ENCODE data around the gene CACNA1I. TPM values are rescaled to one million over a fixed set of nuclear protein-coding genes. Genes with fewer than 3 reads are reported as not detected.

CACNA1I gene
- total and polyA plus RNA-seq, 2 donors (not counting 1 experiment from before 2014, with no cell fraction given) = 0.07 to 0.25 TPM

DNA sequence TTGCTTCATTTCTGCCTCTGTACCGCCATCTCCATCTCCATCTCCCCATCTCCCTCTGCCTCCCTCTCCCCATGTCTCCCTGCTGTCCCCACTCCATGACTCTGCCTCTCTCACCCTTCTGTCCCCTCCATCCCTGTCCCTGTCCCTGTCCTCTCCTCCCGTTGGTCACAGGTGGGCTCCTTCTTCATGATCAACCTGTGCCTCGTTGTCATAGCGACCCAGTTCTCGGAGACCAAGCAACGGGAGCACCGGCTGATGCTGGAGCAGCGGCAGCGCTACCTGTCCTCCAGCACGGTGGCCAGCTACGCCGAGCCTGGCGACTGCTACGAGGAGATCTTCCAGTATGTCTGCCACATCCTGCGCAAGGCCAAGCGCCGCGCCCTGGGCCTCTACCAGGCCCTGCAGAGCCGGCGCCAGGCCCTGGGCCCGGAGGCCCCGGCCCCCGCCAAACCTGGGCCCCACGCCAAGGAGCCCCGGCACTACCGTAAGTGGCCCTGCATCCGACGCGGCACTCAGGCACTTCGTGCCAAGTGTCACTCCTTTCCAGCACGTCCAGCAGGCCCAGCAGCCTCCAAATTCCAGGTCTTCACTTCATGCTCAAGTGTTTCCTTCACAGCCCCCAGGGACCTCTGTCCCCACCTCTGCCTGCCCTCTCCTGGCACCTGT, 76.0 kb downstream of the CACNA1I start:
- Histone ChIP-seq H3K4me1 (ENCODE audit: control insufficient read depth in 2 of 2, insufficient read depth in 2 of 2, low read length in 2 of 2) (no peaks in the 10 kb centered on the region), H3K27me3 (replicated peaks in 1 of 4; ENCODE audit: control extremely low read depth in 1 of 4, control insufficient read depth in 3 of 4, insufficient read depth in 4 of 4, low read length in 3 of 4) (peaks cover 0 to 5% (median 0%) of the 10 kb centered on the region in 4 experiments), H3K36me3 (replicated peaks in 1 of 2; ENCODE audit: control extremely low read depth in 1 of 2, control insufficient read depth in 1 of 2, extremely low read depth in 1 of 2, insufficient read depth in 2 of 2, low read length in 1 of 2) (no peaks in the 10 kb centered on the region), H3K9me3 (ENCODE audit: control extremely low read depth in 1 of 3, control insufficient read depth in 2 of 3, insufficient read depth in 1 of 3, low read length in 2 of 3) (peaks cover 0 to 5% (median 0%) of the 10 kb centered on the region in 3 donors), H2AFZ (ENCODE audit: insufficient read depth, low read depth, low read length, poor library complexity, severe bottlenecking) (no peak overlapping the region), H3K9ac (ENCODE audit: low read length) (no peak overlapping the region), H4K20me1 (ENCODE audit: control insufficient read depth, insufficient read depth, low read length, poor library complexity, severe bottlenecking) (no peaks in the 10 kb centered on the region), H3K4me2 (replicated peaks; ENCODE audit: low read depth, low read length, poor library complexity, severe bottlenecking) (no peak overlapping the region), H3K27ac (ENCODE audit: low read length in 2 of 2) (no peak overlapping the region), H3K79me2 (ENCODE audit: control insufficient read depth, insufficient read depth, low read length) (no peaks in the 10 kb centered on the region), H3K4me3 (ENCODE audit: control extremely low read depth in 1 of 5, extremely low read depth in 1 of 5, insufficient read depth in 1 of 5, low read depth in 2 of 5, low read length in 4 of 5) (no peak overlapping the region)
- intact Hi-C loops (cut with micrococcal nuclease) = no loop called here
- TF ChIP-seq, protein P1, sequence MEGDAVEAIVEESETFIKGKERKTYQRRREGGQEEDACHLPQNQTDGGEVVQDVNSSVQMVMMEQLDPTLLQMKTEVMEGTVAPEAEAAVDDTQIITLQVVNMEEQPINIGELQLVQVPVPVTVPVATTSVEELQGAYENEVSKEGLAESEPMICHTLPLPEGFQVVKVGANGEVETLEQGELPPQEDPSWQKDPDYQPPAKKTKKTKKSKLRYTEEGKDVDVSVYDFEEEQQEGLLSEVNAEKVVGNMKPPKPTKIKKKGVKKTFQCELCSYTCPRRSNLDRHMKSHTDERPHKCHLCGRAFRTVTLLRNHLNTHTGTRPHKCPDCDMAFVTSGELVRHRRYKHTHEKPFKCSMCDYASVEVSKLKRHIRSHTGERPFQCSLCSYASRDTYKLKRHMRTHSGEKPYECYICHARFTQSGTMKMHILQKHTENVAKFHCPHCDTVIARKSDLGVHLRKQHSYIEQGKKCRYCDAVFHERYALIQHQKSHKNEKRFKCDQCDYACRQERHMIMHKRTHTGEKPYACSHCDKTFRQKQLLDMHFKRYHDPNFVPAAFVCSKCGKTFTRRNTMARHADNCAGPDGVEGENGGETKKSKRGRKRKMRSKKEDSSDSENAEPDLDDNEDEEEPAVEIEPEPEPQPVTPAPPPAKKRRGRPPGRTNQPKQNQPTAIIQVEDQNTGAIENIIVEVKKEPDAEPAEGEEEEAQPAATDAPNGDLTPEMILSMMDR (IDR thresholded peaks at IDR 0.05) = no peak
- no peak for TF ChIP-seq EZH2 (IDR thresholded peaks at IDR 0.05; ENCODE audit: borderline replicate concordance, insufficient read depth, low read depth, low read length, poor library complexity, severe bottlenecking)
- DNase-seq (no peak), ATAC-seq (ENCODE audit: low read depth) (no peak)
- no peaks in the 10 kb centered on the region for H3K9me3 Mint-ChIP-seq (ENCODE audit: insufficient read depth)
- H3K27me3 Mint-ChIP-seq = peaks cover 6% of the 10 kb centered on the region
- ChIA-PET POLR2A (interaction anchor here (0.5 kb wide), 1 partner anchor 306 kb away, joined by 7 read pairs; no protein-coding TSS in a partner anchor), CTCF (no interaction called here)
- no peak overlapping the region for H3K4me3 Mint-ChIP-seq
- 90% methylated on average over 31 of the region's 31 CpGs for whole genome bisulfite sequencing (ENCODE audit: insufficient coverage)
- no peak overlapping the region for H3K27ac Mint-ChIP-seq
- H3K4me1 Mint-ChIP-seq = no peaks in the 10 kb centered on the region

DNA sequence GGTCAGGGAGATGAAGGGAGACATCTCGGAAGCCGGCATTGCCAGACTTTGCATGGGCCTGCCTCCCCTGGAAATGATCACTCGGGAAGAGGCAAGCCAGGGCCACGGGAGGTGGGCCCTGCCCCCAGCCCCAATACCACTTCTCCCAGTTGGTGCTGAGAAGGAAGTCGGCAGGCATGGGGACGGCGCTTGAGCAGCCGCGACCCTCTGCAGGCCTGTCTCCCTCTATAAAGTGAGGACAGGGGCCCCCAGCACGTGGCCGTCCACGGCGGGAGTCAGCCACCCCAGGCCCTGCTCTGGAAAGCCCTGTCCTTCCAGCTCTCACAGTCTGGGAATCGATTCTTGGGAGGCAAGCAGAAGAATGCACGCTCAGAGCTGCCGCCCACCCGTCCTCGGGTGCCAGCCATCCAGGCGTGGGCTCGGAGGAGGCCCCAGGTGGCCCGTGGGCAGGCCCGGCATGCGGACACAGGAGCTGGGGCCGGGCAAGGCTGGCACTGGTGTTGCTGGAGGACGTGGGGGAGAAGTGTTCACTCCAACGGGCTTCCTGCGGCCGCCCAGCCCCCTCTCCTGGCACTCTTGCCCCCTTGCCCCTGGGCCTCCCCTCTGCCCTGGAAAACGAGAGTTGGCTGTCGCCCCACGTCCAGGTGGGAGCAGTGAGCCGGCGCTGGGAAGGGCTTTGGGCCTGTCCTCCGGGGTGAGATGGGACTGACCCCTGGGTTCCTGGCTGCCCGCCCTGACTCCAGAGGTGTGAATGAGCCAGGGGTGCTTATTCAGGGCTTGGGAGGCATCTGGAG, 77.5 kb downstream of the CACNA1I start:
- Histone ChIP-seq H3K4me3 (ENCODE audit: control extremely low read depth in 1 of 5, extremely low read depth in 1 of 5, insufficient read depth in 1 of 5, low read depth in 2 of 5, low read length in 4 of 5) (no peak overlapping the region), H2AFZ (ENCODE audit: insufficient read depth, low read depth, low read length, poor library complexity, severe bottlenecking) (no peak overlapping the region), H3K27ac (ENCODE audit: low read length in 2 of 2) (no peak overlapping the region), H3K36me3 (replicated peaks in 1 of 2; ENCODE audit: control extremely low read depth in 1 of 2, control insufficient read depth in 1 of 2, extremely low read depth in 1 of 2, insufficient read depth in 2 of 2, low read length in 1 of 2) (no peaks in the 10 kb centered on the region), H3K79me2 (ENCODE audit: control insufficient read depth, insufficient read depth, low read length) (no peaks in the 10 kb centered on the region), H3K4me2 (replicated peaks; ENCODE audit: low read depth, low read length, poor library complexity, severe bottlenecking) (no peak overlapping the region), H3K27me3 (replicated peaks in 1 of 4; ENCODE audit: control extremely low read depth in 1 of 4, control insufficient read depth in 3 of 4, insufficient read depth in 4 of 4, low read length in 3 of 4) (peaks cover 0 to 3% (median 0%) of the 10 kb centered on the region in 4 experiments), H3K4me1 (ENCODE audit: control insufficient read depth in 2 of 2, insufficient read depth in 2 of 2, low read length in 2 of 2) (no peaks in the 10 kb centered on the region), H3K9me3 (ENCODE audit: control extremely low read depth in 1 of 3, control insufficient read depth in 2 of 3, insufficient read depth in 1 of 3, low read length in 2 of 3) (peaks cover 0 to 8% (median 0%) of the 10 kb centered on the region in 3 donors), H4K20me1 (ENCODE audit: control insufficient read depth, insufficient read depth, low read length, poor library complexity, severe bottlenecking) (no peaks in the 10 kb centered on the region), H3K9ac (ENCODE audit: low read length) (no peak overlapping the region)
- intact Hi-C loops (cut with micrococcal nuclease) = no loop called here
- CTCF ChIA-PET = no interaction called here
- Mint-ChIP-seq H3K4me3 (no peak overlapping the region), H3K4me1 (no peaks in the 10 kb centered on the region), H3K27ac (no peak overlapping the region), H3K27me3 (no peaks in the 10 kb centered on the region), H3K9me3 (ENCODE audit: insufficient read depth) (no peaks in the 10 kb centered on the region)
- POLR2A ChIA-PET = no interaction called here
- no peak for DNase-seq
- 85% methylated on average over 32 of the region's 35 CpGs for WGBS (ENCODE audit: insufficient coverage)
- no peak for ATAC-seq (ENCODE audit: low read depth)
- TF ChIP-seq, protein P1 (IDR thresholded peaks at IDR 0.05) = no peak
- no peak for TF ChIP-seq EZH2 (IDR thresholded peaks at IDR 0.05; ENCODE audit: borderline replicate concordance, insufficient read depth, low read depth, low read length, poor library complexity, severe bottlenecking)

Data from B cell (primary cell).